Stimulated activated CD4-positive, alpha-beta T cell treated with anti-CD3 and anti-CD28 coated beads, Interleukin-12 subunit alpha, Interleukin-12 subunit beta, amount 100 ng/mL, for 4 hours (primary cell): ENCODE measurements around the gene PKDREJ.

Experiments used
- DNase-seq: peaks from one replicate; pipeline ENCODE4 v3.0.0-alpha.2; 2020

Gene PKDREJ

GRCh38 chr22:46238541-46238940 is 24.6 kb downstream of the PKDREJ start:
- DNase-seq, result no peak

GRCh38 chr22:46237453-46238124 is 25.6 kb downstream of the PKDREJ start:
- DNase-seq, result no peak

GRCh38 chr22:46234969-46235368 is 28.2 kb downstream of the PKDREJ start:
- no peak for DNase-seq

- no peak for DNase-seq
These were observed 29.9 kb downstream of the PKDREJ start for GRCh38 chr22:46233231-46233630.

GRCh38 chr22:46230262-46230901 is 32.8 kb downstream of the PKDREJ start:
- DNase-seq, result no peak

GRCh38 chr22:46229701-46230100 is 33.4 kb downstream of the PKDREJ start:
- no peak for DNase-seq

- no peak for DNase-seq
These were observed 36.6 kb downstream of the PKDREJ start for GRCh38 chr22:46226577-46226976.

- no peak for DNase-seq
These were observed 37.5 kb downstream of the PKDREJ start for GRCh38 chr22:46225631-46226030.

- no peak for DNase-seq
These were observed 38.2 kb downstream of the PKDREJ start for GRCh38 chr22:46224898-46225290.

- no peak for DNase-seq
These were observed 38.9 kb downstream of the PKDREJ start for GRCh38 chr22:46224044-46224897.

GRCh38 chr22:46220921-46221320 is 42.2 kb downstream of the PKDREJ start:
- DNase-seq, result no peak

- DNase-seq, result no peak
These were observed 43.5 kb downstream of the PKDREJ start for GRCh38 chr22:46219636-46220035.

- DNase-seq, result no peak
These were observed 48.5 kb downstream of the PKDREJ start for GRCh38 chr22:46214616-46215015.

GRCh38 chr22:46214149-46214548 is 49.0 kb downstream of the PKDREJ start:
- DNase-seq, result no peak

GRCh38 chr22:46213052-46213451 is 50.1 kb downstream of the PKDREJ start:
- no peak for DNase-seq

GRCh38 chr22:46212195-46212594 is 50.9 kb downstream of the PKDREJ start:
- DNase-seq, result no peak

GRCh38 chr22:46209262-46209661 is 53.9 kb downstream of the PKDREJ start:
- no peak for DNase-seq
